ENCODE measurements around the gene NR3C2.

DNA sequence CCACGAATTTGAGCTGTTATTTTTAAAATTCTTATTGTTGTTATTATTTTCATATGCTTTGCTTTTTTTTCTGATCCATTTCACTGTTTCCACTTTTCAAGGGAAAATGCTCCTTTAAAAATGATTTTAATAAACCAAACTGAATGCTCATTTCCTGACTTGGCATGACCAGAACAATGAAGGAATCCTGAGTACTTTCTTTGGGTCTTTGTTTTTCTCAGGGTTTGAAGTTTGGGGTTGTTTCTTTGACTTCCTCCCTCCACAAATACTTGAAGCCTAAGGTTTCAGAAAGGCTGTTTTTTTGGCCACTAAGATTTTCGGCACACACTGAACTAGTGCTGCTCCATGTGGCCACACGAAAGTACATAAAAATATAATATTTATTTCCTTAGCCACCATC is 171.0 kb downstream of the NR3C2 start:
- TF ChIP-seq, protein P1, sequence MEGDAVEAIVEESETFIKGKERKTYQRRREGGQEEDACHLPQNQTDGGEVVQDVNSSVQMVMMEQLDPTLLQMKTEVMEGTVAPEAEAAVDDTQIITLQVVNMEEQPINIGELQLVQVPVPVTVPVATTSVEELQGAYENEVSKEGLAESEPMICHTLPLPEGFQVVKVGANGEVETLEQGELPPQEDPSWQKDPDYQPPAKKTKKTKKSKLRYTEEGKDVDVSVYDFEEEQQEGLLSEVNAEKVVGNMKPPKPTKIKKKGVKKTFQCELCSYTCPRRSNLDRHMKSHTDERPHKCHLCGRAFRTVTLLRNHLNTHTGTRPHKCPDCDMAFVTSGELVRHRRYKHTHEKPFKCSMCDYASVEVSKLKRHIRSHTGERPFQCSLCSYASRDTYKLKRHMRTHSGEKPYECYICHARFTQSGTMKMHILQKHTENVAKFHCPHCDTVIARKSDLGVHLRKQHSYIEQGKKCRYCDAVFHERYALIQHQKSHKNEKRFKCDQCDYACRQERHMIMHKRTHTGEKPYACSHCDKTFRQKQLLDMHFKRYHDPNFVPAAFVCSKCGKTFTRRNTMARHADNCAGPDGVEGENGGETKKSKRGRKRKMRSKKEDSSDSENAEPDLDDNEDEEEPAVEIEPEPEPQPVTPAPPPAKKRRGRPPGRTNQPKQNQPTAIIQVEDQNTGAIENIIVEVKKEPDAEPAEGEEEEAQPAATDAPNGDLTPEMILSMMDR (IDR thresholded peaks at IDR 0.05; ENCODE audit: borderline replicate concordance, extremely low read depth, low read length, poor library complexity, severe bottlenecking), result no peak
- no peak for TF ChIP-seq EZH2 (IDR thresholded peaks at IDR 0.05; ENCODE audit: borderline replicate concordance, low read depth, low read length, severe bottlenecking)
